Retina (tissue), 1 donor: ENCODE measurements around the gene DOK7.
A peak's percentile ranks its signal among the peaks of the same experiment; 100 is the strongest.

Experiments
- DNase-seq: peaks from one replicate; pipeline ENCODE4 v3.0.0-alpha.2; 2016

Gene DOK7

DNA sequence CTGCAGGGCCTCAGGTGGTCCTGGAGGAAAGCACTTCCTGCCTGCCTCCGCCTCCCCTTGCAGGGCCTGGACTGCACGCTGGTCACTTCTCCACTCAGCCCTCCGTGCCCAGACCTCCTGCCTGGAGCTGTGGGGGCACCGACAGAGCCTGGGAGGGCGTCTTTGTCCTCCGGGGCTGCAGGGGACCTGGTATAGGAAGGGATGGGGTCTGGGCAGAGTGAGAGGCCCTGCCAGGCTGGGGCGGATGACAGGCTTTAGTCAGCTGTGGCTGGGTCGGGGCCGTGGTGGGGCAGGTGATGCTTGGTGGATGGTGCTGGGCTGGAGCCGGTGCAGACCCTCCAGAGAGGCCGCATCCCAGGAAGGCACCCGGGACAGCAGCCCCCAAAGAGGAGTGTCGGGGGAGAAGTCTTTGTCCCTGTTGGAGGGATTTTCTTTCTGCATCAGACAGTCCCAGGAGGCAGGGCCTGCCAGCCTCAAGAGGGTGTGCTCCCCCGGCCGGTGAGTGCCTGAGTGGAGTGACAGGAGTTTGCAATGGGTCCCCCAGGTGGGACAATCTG is 1.3 kb downstream of the DOK7 start:
- DNase-seq, result no peak

DNA sequence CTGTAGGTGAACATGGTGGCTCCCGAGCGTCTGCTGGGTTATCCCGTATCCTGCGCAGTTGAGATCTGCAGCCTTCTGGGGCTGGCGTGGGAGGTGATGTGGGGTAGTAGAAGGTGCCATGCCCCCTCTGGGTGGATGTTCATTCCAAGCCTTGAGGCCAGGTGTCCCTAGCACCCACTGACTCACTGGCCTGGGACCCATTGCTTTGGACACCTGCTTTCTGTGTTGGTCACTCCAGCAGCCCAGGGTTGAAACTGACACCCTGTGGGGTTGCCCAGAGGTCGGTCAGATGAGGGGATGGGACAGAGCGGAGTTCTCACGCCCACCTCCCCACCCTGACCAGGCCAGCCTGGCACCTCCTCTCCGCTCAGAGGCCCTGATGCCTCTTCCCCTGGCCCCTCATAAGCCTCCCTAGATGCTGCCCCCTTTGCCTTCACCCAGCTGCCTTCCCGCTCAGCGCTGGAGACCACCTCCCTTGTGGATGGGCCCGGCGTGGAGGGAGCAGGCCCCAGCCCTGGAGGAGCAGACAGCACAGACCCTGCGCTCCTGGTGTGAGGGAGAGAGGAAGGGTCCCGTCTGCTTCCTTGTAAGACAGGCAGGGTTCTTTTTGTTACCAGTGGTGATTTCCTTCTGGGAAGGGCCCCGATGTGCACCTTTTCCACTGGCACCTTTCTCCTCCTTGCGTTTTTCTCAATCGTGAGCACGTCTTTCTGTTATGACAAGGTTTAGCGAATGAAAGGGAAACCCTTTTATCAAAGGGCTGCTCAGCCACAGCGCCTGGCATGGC is 2.0 kb downstream of the DOK7 start:
- DNase-seq, result no peak

DNA sequence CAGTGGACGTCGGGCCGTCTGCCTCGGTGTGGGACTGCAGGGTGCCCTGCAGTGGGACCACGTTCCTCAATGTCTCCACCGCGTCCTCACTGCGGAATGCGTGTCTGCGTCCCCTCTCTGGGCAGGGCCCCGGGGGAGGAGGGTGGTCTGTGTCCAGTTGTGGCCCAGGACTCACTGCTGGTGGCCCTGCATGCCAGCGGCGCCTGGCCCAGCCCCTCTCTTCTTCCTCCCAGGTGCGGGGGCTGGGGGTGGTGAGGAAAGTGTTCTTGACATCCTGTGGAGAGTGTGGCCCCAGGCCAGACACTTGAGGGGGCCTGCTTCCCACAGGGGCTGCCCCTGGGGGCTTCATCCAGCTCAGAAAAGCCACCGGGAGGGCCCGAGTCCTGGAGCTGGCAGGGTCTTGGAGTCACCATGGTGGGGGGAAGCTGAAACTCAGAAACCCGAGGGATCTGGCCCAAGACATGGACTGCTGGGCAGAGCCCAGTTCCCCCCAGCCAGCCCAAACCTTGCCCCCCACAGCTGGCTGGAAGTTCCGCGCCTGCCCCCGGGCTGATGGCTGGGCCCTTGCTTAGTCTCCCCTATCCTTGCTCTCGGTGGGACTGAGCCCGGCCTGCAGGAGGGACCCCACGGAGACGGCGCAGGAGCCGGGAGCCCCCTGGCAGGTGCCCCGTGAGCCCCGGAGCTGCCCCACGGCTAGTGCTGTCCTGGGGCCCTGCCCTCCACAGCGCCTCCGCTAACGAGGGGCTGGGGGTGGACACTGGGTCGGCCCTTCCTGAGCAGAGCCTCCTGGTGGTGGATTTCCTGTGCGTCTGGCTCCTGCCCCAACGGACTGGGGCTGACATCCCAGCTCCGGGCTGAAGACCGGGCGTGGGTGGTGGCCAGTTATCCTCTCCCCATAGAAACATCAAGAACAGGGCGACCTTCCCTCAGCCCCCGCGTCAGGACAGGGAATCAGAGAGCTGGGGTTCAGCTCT is 2.9 kb downstream of the DOK7 start:
- DNase-seq, result peak; percentile 36

DNA sequence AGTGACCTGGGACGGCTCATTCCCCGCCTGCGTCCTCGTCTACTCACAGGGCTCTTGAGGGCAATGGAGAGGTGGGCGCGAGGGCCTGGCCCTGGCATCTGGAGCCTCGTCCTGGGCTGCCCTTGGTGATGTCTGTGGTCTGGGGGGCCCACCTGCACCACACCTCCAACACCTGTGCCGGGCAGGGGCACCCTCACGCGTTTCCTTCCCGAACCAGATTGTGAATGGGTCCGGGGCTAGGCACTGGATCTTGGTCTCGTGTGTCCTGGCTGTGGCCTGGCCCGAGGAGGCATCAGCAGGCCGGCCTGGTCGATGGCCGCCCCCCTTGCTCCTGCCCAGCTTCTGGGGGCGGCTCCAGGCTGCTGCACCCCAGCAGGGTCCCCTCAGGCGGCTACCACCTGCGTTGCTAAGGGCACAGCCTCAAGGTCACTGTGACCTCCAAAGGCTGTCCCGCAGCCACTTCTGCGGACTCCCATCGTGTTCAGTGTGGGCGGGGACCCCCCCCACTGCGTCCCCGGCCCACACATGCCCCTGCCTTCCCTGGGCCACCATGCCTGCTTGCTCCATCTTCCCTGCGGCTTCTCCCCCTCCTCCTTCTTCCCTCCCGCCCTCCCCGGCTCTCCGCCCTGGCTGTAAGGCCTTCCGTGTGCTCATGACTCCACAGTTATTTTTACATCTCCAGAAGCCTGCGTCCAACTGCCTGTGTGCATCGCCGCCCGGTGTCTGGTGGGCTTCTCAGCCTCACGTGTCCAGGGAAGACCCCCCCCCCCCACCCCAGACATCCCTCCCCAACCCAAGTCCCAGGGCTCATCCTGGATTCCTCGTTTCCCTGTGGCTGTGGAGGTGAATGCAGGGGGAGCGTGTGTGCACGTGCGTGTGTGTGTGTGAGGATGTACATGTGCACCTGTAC is 3.8 kb downstream of the DOK7 start:
- DNase-seq, result no peak

DNA sequence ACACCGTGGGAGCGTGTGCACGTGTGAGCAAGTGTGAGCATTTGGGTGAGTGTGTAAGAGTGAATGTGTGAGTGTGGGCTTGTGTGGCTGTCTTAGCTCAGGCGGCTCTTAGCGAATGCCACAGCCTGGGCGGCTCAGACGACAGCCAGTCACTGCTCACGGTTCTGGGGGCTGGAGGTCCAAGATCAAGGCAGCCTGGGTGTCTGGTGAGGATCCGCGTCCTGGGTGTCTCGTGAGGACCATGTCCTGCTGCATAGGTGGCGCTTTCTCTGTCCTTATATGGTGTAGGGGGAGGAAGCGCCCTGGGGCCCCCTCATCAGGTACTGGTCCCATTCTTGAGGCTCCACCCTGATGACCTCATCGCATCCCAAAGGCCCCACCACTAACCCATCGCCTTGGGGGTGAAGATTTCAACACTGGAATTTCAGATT is 4.5 kb downstream of the DOK7 start:
- no peak for DNase-seq

DNA sequence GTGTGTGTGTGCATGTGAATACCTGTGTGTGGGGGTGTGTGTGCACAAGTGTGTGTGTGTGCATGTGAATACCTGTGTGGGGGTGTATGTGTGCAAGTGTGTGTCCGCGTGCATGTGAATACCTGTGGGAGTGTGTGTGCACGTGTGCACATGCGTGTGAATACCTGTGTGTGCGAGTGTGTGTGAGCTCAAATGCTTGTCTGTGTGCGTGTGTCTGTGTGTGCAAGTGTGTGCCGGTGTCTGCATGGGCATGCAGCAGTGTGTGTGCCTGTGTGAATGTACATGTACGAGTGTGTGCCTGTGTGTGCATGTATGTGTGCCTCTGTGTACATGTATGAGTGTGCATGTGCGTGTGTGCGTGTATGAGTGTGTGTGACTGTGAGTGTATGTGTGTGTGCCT is 5.0 kb downstream of the DOK7 start:
- no peak for DNase-seq

DNA sequence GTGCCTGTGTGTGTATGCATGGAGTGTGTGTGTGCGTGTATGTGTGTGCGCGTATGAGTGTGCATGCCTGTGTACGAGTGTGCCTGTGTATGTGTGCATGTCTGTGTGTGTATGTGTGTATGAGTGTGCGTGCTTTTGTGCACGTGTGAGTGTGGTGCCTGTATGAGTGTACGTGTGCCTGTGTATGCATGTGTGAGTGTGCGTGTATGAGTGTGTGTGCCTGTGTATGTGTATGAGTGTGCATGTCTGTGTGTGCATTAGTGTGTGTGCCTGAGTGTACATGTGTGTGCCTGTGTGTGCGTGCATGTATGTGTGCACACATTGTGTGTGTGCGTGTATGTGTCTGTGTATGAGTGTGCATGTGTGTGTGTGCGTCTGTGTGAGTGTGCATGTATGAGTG is 5.7 kb downstream of the DOK7 start:
- DNase-seq, result no peak

DNA sequence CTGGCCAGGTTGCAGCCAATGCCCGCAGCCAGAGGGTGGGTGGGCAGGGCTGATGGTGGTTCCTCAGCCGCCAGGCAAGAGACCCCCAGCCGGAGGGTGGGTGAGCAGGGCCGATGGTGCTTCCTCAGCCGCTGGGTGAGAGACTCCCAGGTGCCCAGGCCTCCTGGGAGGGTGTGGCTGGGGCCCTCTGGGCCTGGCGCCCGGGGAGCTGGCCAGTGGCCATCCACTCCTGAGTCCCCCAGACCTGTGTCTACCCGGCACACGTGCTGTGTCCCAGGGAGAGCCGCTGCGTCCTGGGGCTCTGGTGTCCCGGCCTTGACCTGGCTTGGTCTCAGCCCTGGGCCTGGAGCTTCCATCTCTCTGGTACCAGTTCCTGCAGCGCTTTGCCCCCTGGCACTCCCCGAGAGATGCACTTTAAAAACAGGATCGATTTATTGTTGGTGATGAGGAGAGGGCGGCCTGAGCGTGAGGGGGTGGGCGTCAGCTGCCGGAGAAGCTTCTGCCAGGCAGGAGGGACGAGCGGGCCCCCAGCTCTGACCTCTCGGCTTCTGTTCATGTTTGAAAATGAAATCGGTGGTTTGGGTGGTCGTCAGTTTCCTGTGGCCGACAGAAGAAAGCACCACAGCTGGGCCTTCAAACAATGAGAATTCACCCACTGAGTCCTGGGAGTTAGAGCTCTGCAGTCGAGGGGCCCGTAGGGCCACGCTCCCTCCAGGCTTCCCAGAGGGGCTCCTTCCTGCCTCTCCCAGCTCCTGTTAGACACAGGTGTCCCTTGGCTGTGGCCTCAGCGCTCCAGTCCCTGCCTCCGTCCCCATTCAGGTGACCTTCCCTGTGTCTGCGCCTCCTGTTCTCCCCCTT is 6.5 kb downstream of the DOK7 start:
- DNase-seq, result no peak

DNA sequence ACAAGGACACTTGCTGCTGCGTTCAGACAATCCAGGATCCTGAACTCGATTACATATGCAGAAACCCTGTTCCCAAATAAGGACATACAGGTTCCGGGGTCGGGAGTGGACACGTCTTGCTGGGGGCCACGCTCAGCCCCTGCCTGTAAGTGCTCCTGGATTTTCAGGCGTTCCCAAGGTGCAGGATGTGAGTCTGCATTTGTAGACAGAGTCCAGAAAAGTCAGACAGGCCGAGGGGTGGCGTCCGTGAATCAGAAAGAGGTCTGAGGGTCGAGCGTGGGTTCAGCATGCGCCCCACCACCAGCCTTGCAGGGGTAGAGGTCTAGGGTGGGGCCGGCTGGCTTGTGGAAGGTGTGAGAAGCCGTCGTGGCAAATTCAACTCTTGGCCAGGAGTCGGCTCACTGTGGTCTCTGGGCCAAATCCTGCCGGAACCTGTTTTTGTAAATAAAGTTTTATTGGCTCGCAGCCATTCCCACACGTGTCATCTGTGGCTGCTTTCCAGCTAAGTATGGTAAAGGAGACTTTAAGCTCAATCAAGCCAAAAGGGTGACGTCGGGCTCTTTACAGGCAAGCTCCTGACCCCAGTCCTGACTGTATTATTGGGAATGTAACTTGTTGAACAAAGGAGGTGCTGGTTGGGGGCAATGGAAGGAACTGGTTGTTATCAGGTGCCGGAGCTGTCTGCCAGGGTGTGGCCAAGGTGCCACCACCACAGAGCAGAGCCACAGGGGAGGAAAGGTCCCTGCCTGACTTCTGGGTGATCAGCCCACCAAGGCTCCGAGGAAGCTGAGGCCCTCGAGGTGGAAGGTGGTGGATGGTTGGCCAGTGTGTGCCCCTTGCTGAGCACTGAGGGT is 7.4 kb downstream of the DOK7 start:
- no peak for DNase-seq

DNA sequence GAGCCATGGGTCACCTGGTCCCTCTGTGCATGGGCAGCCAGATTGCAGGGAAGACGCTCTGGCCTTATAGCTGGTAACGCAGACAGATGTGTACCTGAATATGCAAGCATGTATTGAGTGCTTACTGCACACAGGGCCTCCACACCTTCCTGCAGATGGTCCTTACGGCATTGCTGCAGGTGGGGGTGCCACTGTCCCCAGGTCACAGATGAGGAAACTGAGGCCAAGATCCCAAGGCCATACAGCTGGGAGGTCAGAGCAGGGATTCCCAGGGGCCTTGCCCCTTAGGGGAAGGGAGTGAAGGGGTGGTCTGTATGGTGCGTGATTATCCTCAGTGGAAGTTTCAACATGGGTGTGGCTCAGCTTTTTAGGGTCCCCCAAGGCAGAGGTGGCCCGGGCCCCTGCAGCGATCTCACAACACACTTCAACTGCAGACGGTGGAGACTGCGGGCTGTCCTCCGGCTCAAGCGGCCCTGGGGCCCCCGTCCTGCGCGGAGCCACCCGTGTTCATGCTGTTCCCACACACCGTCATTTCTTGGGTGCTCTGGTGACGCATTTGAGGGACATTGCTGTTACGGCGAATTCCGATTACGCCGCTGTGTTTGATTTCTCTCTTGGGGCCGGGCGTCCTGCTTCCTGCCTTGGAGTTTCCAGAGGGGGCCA is 8.1 kb downstream of the DOK7 start:
- DNase-seq, result no peak

DNA sequence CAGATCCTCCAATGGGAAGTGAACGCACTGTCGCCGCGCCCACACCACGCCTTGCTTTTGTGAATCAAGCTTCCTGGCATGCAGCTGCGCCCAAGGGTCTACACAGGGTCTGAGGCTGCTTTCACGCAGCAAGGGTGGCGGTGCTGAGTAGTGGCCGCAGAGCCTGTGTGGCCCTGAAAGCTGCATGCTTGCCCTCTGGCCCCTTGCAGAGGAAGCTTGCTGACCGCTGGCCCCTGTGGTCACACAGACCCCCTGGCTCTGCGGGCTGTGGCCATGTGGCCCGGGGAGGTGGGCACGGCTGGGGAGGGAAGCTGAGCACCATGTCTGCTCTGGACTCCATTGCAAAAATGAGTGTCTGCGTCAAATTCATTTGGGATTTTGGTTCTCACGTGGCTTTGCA is 8.8 kb downstream of the DOK7 start:
- DNase-seq, result no peak

DNA sequence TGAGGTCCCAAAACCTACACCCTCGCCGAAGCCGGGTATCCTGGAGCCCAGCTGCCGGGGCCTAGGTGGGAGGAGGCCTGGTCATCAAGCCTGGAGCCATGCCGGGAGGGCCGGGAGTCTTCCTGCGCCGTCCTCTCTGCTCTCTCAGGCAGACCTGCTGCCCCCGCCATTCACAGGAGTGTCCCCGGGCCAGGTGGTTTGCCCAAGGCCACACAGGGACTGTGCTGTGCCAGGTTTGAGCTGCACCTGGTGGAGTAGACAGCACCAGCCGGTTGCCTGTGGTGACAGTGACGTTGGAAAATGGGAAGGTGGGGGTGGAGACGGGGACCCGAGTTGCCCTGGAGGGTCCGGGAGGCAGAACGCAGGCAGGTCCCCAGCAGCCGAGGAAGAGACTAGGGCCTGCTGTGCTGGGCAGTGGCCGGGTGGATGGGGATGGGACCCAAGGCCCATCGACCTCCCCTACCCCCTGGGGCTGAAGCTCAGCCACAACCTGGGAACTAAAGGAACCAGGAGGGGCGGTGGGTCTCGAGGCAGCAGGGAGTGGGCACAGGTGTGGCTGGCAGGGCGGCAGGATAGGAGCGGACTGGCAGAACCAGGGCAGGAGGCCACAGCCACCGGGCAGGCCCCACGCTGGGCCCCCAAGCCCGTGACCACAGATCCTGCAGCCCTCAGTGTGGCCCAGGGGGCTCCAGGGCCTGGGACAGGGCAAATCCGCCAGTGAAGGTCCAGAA is 9.5 kb downstream of the DOK7 start:
- peak; percentile 14 for DNase-seq

DNA sequence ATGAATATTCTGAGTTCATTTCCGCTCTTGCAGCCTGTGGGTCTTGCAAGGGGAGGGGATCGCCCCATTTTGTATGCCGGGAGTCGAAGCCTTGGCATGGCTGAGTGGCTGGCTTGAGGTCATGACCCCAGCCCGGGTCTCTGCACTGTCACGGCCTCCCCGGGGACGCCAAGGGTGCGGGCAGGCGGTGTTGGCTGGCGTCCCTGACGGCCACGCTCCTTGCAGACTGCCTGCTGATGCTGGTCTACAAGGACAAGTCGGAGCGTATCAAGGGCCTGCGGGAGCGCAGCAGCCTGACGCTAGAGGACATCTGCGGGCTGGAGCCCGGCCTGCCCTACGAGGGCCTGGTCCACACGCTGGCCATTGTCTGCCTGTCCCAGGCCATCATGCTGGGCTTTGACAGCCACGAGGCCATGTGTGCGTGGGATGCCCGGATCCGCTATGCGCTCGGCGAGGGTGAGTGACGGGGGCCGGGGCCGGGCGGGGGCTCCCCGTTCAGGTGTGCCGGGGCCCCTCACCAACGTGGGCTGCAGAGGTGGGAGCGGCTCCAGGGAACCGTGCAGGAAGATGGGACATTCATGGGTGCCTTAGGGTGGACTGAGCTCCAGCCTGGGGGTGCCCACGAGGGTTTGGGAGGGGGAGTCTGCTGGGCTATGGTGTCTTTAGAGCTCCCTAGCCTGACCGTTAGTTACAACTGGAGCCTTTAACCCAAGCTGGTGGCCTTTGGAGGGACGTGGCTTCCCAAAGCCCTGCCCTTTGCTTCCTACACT is 10.3 kb downstream of the DOK7 start:
- peak; percentile 42 for DNase-seq

DNA sequence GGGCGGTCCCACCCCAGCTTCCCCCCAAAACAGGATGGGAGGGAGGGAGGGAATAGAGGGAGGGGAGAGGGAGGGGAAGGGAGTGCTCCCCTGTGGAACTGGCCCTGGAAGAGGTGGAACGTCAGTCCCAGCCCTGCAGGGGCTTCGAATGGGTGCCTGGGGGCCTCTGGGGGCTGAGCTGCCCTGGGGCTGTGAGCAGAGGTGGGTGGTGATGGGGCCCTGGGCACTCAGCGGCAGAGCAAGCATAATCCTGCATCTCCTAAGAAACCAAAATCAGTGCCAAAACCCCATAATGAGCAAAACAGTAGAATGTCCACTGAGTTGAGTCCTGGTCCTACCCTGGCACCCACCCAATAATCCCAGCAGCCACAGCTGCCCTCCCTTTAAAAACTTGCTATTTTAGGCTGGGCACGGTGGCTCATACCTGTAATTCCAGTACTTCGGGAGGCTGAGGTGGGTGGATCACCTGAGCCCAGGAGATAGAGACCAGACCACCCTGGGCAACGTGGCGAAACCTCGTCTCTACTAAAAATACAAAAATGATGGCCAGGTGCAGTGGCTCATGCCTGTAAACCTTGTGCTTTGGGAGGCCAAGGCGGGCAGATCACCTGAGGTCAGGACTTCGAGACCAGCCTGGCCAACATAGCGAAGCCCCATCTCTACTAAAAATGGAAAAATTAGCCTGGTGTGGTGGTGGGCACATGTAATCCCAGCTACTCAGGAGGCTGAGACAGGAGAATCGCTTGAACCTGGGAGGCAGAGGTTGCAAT is 11.1 kb downstream of the DOK7 start:
- no peak for DNase-seq

DNA sequence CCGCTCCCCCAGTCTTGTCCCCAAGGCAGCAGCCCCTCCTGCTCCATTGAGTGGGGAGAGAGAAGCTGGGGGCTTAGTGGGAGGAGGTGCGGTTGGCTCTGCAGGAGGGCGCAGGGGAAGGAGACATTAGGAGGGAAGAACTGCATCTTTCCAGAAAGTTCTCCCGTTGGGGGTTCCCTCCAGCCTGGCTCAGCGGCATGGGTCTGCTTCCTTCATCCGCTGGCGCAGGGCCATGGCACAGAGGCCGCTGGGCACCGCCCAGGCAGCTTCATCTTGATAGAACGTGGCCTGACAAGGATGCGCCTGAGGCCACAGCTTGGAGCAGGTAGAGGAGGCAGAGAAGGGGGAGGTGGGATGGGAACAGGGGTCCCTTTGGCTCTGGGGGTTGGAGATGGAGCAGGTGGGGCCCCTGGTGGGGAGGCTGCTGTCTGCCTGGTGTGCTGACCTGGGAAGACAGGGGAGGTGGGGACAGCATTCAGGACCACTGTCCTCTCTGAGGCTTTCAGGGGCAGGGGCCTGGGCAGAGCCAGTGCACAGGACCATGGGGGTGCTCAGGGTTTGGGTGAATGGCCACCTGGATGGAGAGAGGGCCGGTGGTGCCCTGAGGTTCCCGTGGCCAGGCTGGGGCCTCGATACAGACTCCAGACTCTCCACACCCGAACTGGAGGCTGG is 12.1 kb downstream of the DOK7 start:
- DNase-seq, result no peak

DNA sequence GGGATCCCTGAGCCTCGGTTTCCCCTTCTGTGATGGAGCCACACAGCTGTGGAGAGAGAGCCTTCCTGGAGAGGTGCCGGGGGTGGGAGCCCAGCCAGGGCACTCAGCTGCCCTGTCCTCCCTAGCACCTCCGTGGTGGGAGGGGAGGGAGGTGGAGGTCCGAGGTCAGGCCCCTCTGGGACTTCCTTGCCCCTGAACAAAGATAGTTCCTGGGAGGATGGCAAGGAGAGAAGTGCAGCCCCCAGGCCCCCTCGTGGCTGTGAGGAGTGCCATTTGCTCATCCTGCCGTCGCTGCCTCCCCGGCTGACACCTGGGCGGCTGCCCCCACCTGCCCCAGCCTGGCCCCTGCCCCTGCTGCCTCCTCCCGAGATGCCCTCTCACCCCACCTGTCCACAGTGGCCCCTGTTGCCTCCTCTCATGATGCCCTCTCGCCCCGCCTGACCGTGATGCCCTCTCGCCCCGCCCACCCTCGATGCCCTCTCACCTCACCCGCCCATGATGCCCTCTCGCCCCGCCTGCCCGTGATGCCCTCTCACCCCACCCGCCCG is 12.7 kb downstream of the DOK7 start:
- DNase-seq, result no peak

DNA sequence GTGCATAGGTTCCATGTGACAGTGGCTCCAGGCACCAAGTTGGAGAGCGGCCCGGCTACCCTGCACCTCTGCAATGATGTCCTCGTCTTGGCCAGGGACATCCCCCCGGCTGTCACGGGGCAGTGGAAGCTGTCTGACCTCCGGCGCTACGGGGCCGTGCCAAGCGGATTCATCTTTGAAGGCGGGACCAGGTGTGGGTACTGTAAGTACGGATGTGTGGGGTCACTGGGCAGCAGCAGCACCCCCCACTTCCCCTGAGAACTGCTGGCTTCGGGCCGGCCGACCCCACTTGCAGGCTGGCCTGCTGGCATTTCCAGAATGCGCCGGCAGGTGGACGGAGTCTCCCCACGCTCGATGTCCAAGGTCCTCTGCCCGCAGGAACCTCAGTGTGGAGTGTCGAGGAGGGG is 13.2 kb downstream of the DOK7 start:
- DNase-seq, result no peak
